HepG2 (cell line): ENCODE data around the gene SRBD1. TPM values are rescaled to one million over a fixed set of nuclear protein-coding genes. Genes with fewer than 3 reads are reported as not detected.

Source experiments
- AHDC1 ChIP-seq: sonication (generic); formaldehyde crosslinking; IDR thresholded peaks from 2 replicates; pipeline ENCODE4 v1.5.1; 2020; ENCODE audit warnings: mild to moderate bottlenecking, missing genetic modification reagents, borderline replicate concordance
- FOXO4 ChIP-seq: sonication (generic); formaldehyde crosslinking; conservative IDR thresholded peaks from 2 replicates; pipeline ENCODE4 v1.8.1; 2023; ENCODE audit warnings: missing genetic modification reagents
- HHEX ChIP-seq: IDR thresholded peaks from 2 replicates; pipeline ENCODE4 v1.6.1; 2016; ENCODE audit warnings: control low read depth
- KDM5A ChIP-seq: fragments of 200-600 bp; sonication (generic); IDR thresholded peaks from 2 replicates; pipeline ENCODE4 v1.7.0; 2018; ENCODE audit warnings: antibody characterized with exemption, mild to moderate bottlenecking, low read length, borderline replicate concordance
- SOX6 ChIP-seq, 2 experiments: fragments of 450-650 bp in 1 of 2; sonication (generic) in 1 of 2; formaldehyde crosslinking in 1 of 2; IDR thresholded peaks; 2 replicates each; pipeline versions ENCODE4 v1.4.0 to v1.6.1; 2017 to 2020; ENCODE audit warnings: antibody characterized with exemption in 1 of 2, mild to moderate bottlenecking in 1 of 2, missing genetic modification reagents in 1 of 2
- TERF1 ChIP-seq: sonication (generic); formaldehyde crosslinking; IDR thresholded peaks from 2 replicates; pipeline ENCODE4 v1.8.0; 2022; ENCODE audit warnings: mild to moderate bottlenecking, missing genetic modification reagents, moderate library complexity
- TFDP1 ChIP-seq: IDR thresholded peaks from 2 replicates; pipeline ENCODE4 v1.6.1; 2016; ENCODE audit warnings: missing compliant biosample characterization, missing genetic modification reagents, borderline replicate concordance
- ZNF318 ChIP-seq: sonication (generic); formaldehyde crosslinking; IDR thresholded peaks from 2 replicates; pipeline ENCODE4 v1.4.0; 2020; ENCODE audit warnings: mild to moderate bottlenecking, missing genetic modification reagents
- polyA plus RNA-seq, 8 experiments: library from polyadenylated mRNA; depleted of rRNA in 3 of 8; stranded (reverse) in 7 of 8; unstranded in 1 of 8; fragments of >200 nt; fragmentation: Illumina TruSeq in 4 of 8; extraction: Trizol in 4 of 8; gene quantifications; 2 replicates each; pipeline versions ENCODE4 v1.2.1 to v1.2.3, GENCODE V29; 2011 to 2016; ENCODE audit warnings: low read depth in 4 of 8, missing spikeins in 1 of 8, mixed read lengths in 1 of 8; ENCODE audit not compliant: insufficient read depth in 1 of 8
- total RNA-seq, 5 experiments: library from RNA; depleted of rRNA; stranded (reverse); fragments of >200 nt; fragmentation: Illumina TruSeq; extraction: Trizol; gene quantifications; 2 replicates each; pipeline ENCODE4 v1.2.3, GENCODE V29; 2016; ENCODE audit warnings: low read depth in 1 of 5

SRBD1 gene
- total and polyA plus RNA-seq, 2 of the 13 experiments (the other 11 are each of a cell fraction or from before 2014, with no cell fraction given), result 3.2 to 23.9 TPM

GRCh38 chr2:45643543-45644542, 32.8 kb upstream of the SRBD1 start (continued):
- TF ChIP-seq ZNF318 (CRISPR knock-in tag) (no peak), FOXO4 (no peak), SOX6 (IDR thresholded peaks at IDR 0.05) (no peak), SOX6 (CRISPR knock-in tag; IDR thresholded peaks at IDR 0.05) (no peak), TFDP1 (CRISPR knock-in tag) (no peak), KDM5A (no peak), HHEX (no peak), AHDC1 (CRISPR knock-in tag) (0 out of 2 replicates have a peak, but pooled peaks have one; percentile 30), TERF1 (no peak)
